Fibroblast of lung (primary cell): ENCODE results near the gene IRAK1. TPM values are rescaled to one million over a fixed set of nuclear protein-coding genes. Genes with fewer than 3 reads are reported as not detected.

Experiments used
- DNase-seq, 2 donors: peaks; one replicate each; pipeline versions ENCODE4 v3.0.0 to v3.0.0-alpha.2; 2010; ENCODE audit warnings: low read depth in 2 of 2
- H2AFZ ChIP-seq: 2 replicates; pipeline ENCODE4 v1.5.1; 2012; ENCODE audit warnings: low read length, control low read depth, inconsistent platforms
- H3K27ac ChIP-seq: 2 replicates; pipeline ENCODE4 v1.5.1; 2011; ENCODE audit warnings: low read length, control low read depth; ENCODE audit not compliant: insufficient read depth
- H3K27me3 ChIP-seq: 2 replicates; pipeline ENCODE4 v1.5.1; 2011; ENCODE audit warnings: mild to moderate bottlenecking, low read length; ENCODE audit not compliant: control insufficient read depth, insufficient read depth
- H3K36me3 ChIP-seq: 2 replicates; pipeline ENCODE4 v1.5.1; 2011; ENCODE audit warnings: low read length; ENCODE audit not compliant: control insufficient read depth, insufficient read depth
- H3K4me1 ChIP-seq: 2 replicates; pipeline ENCODE4 v1.5.1; 2011; ENCODE audit warnings: low read length; ENCODE audit not compliant: control insufficient read depth, insufficient read depth; ENCODE audit errors: extremely low read depth
- H3K4me2 ChIP-seq: 2 replicates; pipeline ENCODE4 v1.5.1; 2011; ENCODE audit warnings: low read length, control low read depth; ENCODE audit not compliant: insufficient read depth; ENCODE audit errors: extremely low read depth
- H3K4me3 ChIP-seq, 4 experiments: fragments of 200-600 bp in 1 of 4; sonication (generic) in 1 of 4; replicated peaks in 1 of 4; 2 replicates each; pipeline ENCODE4 v1.5.1; 2011 to 2016; ENCODE audit warnings: low read length in 4 of 4, low read depth in 3 of 4, mild to moderate bottlenecking in 3 of 4, control low read depth in 2 of 4, inconsistent platforms in 1 of 4, mixed read lengths in 1 of 4; ENCODE audit not compliant: insufficient read depth in 1 of 4; ENCODE audit errors: control extremely low read depth in 1 of 4
- H3K79me2 ChIP-seq: 2 replicates; pipeline ENCODE4 v1.5.1; 2012; ENCODE audit warnings: mild to moderate bottlenecking, low read length, inconsistent platforms; ENCODE audit not compliant: control insufficient read depth, insufficient read depth
- H3K9ac ChIP-seq: 2 replicates; pipeline ENCODE4 v1.5.1; 2011; ENCODE audit warnings: mild to moderate bottlenecking, low read length, control low read depth; ENCODE audit not compliant: insufficient read depth
- H3K9me3 ChIP-seq: 2 replicates; pipeline ENCODE4 v1.5.1; 2012; ENCODE audit warnings: low read depth, low read length; ENCODE audit not compliant: control insufficient read depth, insufficient read depth
- H4K20me1 ChIP-seq: 2 replicates; pipeline ENCODE4 v1.5.1; 2011; ENCODE audit warnings: low read length; ENCODE audit not compliant: control insufficient read depth, insufficient read depth; ENCODE audit errors: extremely low read depth
- EZH2 ChIP-seq: IDR thresholded peaks from 2 replicates; pipeline ENCODE4 v1.5.1; 2012; ENCODE audit warnings: low read length, control low read depth, mild to moderate bottlenecking; ENCODE audit errors: missing control alignments
- polyA plus RNA-seq, 2 donors: library from polyadenylated mRNA; depleted of rRNA in 1 of 2; stranded (reverse) in 1 of 2; unstranded in 1 of 2; fragments of >200 nt; gene quantifications; 2 replicates each; pipeline ENCODE4 v1.2.1, GENCODE V29; 2011 to 2012; ENCODE audit warnings: missing spikeins in 1 of 2
- total RNA-seq: library from RNA; depleted of rRNA; stranded (reverse); fragments of >200 nt; gene quantifications from 2 replicates; pipeline ENCODE4 v1.2.1, GENCODE V29; 2014
- TF ChIP-seq, protein P1 (sequence below), 2 donors: IDR thresholded peaks in 1 of 2; conservative IDR thresholded peaks in 1 of 2; 1 replicate in 1 of 2; 2 replicates in 1 of 2; pipeline ENCODE4 v1.5.1; 2011 to 2012; ENCODE audit warnings: low read length in 2 of 2, control low read depth in 1 of 2, inconsistent platforms in 1 of 2, low read depth in 1 of 2, mild to moderate bottlenecking in 1 of 2

Gene IRAK1
- total and polyA plus RNA-seq, 2 donors (not counting 1 experiment from before 2014, with no cell fraction given) = 25.9 to 65.9 TPM

DNA sequence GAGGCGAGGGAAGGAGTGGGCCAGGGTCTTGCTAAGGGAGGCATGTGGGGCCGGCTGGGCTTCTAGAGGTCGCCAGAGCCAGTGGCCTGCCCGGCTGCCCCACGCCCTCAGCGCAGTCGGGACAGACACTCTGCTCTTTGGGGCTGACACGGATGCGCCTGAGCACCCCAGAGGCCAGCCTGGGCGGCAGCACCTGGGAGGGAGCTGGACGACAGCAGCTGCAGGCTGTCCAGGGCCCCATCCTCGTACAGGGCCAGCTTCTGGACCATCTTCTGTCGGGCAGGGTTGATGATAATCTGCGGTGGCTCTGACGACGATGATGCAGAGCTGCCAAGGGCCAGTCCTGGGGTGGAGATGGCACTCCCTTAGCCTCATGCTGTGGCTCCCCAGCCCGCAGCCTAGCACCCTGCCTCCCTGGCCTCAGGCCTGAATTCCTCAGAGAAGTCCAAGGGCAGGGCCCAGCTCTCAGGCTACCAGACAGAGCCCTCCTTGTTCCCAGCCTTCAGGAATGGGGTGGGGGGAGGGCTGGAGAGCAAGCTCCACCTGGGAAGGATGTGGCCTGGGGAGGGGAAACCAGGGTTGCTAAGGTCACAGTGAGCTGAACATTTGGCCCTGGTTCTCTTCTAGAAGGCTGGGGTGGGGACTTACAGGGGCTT lies 7.2 kb downstream of the IRAK1 start:
- no peak overlapping the region for H3K9ac ChIP-seq
- H3K79me2 ChIP-seq = no peaks in the 10 kb centered on the region
- no peak overlapping the region for H3K4me2 ChIP-seq
- H3K4me1 ChIP-seq = no peaks in the 10 kb centered on the region
- TF ChIP-seq, protein P1, sequence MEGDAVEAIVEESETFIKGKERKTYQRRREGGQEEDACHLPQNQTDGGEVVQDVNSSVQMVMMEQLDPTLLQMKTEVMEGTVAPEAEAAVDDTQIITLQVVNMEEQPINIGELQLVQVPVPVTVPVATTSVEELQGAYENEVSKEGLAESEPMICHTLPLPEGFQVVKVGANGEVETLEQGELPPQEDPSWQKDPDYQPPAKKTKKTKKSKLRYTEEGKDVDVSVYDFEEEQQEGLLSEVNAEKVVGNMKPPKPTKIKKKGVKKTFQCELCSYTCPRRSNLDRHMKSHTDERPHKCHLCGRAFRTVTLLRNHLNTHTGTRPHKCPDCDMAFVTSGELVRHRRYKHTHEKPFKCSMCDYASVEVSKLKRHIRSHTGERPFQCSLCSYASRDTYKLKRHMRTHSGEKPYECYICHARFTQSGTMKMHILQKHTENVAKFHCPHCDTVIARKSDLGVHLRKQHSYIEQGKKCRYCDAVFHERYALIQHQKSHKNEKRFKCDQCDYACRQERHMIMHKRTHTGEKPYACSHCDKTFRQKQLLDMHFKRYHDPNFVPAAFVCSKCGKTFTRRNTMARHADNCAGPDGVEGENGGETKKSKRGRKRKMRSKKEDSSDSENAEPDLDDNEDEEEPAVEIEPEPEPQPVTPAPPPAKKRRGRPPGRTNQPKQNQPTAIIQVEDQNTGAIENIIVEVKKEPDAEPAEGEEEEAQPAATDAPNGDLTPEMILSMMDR (conservative IDR thresholded peaks at IDR 0.05 in 1 of 2, IDR thresholded peaks at IDR 0.05 in 1 of 2; ENCODE audit: low read depth in 1 of 2, low read length in 2 of 2) = no peak
- no peak for TF ChIP-seq EZH2
- no peak overlapping the region for H3K27ac ChIP-seq
- no peaks in the 10 kb centered on the region for H3K27me3 ChIP-seq
- no peaks in the 10 kb centered on the region for H4K20me1 ChIP-seq
- H3K9me3 ChIP-seq = no peaks in the 10 kb centered on the region
- H3K36me3 ChIP-seq = peaks cover 10% of the 10 kb centered on the region
- H3K4me3 ChIP-seq = no peak overlapping the region
- peak in 1 of 2 donors; percentile 21 for DNase-seq
- H2AFZ ChIP-seq = no peak overlapping the region

DNA sequence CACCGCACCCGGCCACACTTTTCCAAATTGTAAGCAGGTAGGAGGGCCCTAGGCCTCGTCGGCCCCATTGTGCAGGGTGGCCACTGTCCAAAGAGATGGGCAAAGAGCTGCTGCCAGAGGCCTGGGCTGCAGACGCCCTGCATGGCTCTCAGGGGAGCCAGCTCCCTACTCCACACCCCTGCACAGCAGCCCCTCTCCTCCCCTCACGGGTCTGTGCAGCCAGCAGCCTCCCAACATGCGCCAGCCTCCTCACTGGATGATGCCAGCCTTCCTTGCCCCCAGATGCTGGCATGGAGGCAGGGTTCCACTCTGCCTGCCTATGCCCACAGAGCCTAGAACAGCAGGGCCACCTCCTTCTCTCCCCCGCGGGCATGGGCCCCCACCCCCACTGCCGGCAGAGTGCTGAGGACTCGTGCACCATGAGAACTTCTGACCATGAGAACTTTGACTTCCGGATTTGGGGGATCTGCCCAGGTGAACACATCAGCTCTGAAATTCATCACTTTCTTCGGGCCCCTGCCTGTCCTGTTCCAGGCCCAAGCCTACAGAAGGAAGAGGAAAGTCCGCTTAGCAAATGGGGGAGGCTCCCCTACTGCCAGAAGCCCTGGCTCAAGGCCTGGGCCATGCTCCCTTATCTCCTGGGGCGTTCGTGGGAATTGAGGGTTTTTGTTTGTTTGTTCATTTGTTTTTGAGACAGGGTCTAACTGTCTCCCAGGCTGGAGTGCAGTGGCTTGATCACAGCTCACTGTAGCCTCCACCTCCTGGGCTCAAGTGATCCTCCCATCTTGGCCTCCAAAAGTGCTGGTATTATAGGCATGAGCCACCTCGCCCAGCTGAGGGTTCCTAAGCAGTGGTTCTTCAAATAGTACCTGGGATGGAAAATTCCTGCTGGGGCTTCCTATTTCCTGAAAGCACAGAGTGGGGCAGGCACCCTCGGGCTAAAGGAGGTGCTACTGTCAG lies 8.0 kb downstream of the IRAK1 start:
- Histone ChIP-seq H3K4me3 (no peak overlapping the region), H3K9ac (no peak overlapping the region), H4K20me1 (no peaks in the 10 kb centered on the region), H3K4me2 (no peak overlapping the region), H3K27ac (no peak overlapping the region), H3K27me3 (no peaks in the 10 kb centered on the region), H3K4me1 (no peaks in the 10 kb centered on the region), H3K9me3 (no peaks in the 10 kb centered on the region), H3K36me3 (peaks cover 5% of the 10 kb centered on the region), H2AFZ (no peak overlapping the region), H3K79me2 (no peaks in the 10 kb centered on the region)
- TF ChIP-seq, protein P1 (conservative IDR thresholded peaks at IDR 0.05 in 1 of 2, IDR thresholded peaks at IDR 0.05 in 1 of 2; ENCODE audit: low read depth in 1 of 2, low read length in 2 of 2) = no peak
- DNase-seq = no peak

DNA sequence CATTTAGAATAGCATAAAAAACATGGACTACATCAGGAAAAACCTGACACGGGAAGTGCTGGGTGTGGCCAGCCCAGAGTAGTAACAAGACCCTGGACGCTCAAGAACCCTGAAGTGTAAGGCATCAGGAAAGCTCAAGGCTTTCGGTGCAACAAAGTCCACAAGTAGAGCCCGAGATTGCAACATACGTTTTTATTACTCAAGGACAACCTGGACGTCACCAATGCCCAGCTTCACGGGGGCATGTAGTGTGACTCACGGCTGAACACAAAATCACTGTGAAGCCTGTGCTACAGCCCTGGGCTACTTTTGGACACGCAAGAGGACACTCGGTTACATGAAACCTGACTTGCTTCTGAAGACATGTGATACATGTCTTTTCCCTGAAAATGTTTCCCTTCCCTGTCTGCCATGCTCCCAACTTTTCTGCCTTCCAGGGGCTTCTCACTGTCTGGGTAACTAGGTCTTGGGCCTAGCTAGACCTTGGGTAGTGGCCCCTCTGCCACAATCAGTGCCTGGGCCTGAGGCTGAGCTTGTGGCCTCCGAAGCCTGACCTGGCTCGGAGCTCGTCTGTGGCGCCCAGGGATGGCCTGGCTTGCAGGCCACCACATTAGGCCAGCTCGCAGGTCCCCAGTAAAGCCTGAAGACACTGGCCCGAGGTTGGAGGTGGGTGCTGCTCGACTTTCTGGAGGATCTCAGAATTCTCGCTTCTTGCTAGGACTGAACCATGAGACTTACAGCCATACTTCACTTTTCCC lies 9.2 kb downstream of the IRAK1 start:
- no peaks in the 10 kb centered on the region for H3K4me1 ChIP-seq
- DNase-seq = no peak
- H3K4me2 ChIP-seq = no peak overlapping the region
- no peak overlapping the region for H2AFZ ChIP-seq
- no peaks in the 10 kb centered on the region for H4K20me1 ChIP-seq
- no peaks in the 10 kb centered on the region for H3K79me2 ChIP-seq
- TF ChIP-seq EZH2 = no peak
- TF ChIP-seq, protein P1 (conservative IDR thresholded peaks at IDR 0.05 in 1 of 2, IDR thresholded peaks at IDR 0.05 in 1 of 2; ENCODE audit: low read depth in 1 of 2, low read length in 2 of 2) = no peak
- no peaks in the 10 kb centered on the region for H3K27me3 ChIP-seq
- no peaks in the 10 kb centered on the region for H3K9me3 ChIP-seq
- H3K36me3 ChIP-seq = peaks cover 5% of the 10 kb centered on the region
- no peak overlapping the region for H3K9ac ChIP-seq
- H3K27ac ChIP-seq = no peak overlapping the region
- H3K4me3 ChIP-seq = no peak overlapping the region
